Measurements from ENCODE around the gene WSB1.

WSB1 gene

DNA sequence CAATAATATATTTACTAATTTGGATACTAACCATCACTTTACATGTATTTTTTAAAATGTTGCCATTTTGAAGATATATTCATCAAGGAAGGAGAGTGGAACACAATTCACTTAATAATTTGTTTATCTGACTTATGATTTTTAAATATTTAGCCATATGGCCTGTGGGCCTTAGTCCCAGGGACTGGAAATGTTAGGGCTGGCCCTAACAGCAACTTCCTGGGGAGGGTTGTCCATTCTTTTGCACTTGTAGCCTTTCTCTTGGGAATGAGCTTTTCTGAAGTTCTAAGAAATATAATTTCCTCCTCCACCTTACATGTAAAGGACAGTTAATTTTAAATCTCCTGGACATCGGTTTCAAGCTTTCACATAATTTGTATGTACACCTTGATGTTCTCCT, 27.7 kb upstream of the WSB1 start:
- H3K9me2 ChIP-seq (replicated peaks; ENCODE audit: low read depth, low read length), result no peaks in the 10 kb centered on the region
- H3K4me2 ChIP-seq (ENCODE audit: low read depth, low read length, poor library complexity, severe bottlenecking), result no peak overlapping the region
- H3K4me1 ChIP-seq (ENCODE audit: insufficient read depth, low read length, poor library complexity, severe bottlenecking), result no peaks in the 10 kb centered on the region
- H3K27me3 ChIP-seq (ENCODE audit: insufficient read depth, low read length, poor library complexity, severe bottlenecking), result no peaks in the 10 kb centered on the region
- no peaks in the 10 kb centered on the region for H3F3A ChIP-seq (ENCODE audit: low read depth)
- no peaks in the 10 kb centered on the region for H3K9me3 ChIP-seq (ENCODE audit: insufficient read depth, low read depth, low read length)
- no peak overlapping the region for H2AFZ ChIP-seq (ENCODE audit: low read length)
- TF ChIP-seq CTCF (conservative IDR thresholded peaks at IDR 0.05; ENCODE audit: low read length), result no peak
- TF ChIP-seq EZH2phosphoT487 (IDR thresholded peaks at IDR 0.05; ENCODE audit: borderline replicate concordance), result no peak
- no peaks in the 10 kb centered on the region for H3K36me3 ChIP-seq (ENCODE audit: insufficient read depth, low read length)
- no peaks in the 10 kb centered on the region for H4K20me1 ChIP-seq (ENCODE audit: insufficient read depth, low read length, poor library complexity, severe bottlenecking)
- H3K4me3 ChIP-seq (ENCODE audit: low read length, poor library complexity, severe bottlenecking), result no peak overlapping the region
- H3K79me2 ChIP-seq (ENCODE audit: insufficient read depth, low read length), result no peaks in the 10 kb centered on the region
- H3K9ac ChIP-seq (ENCODE audit: low read depth, low read length, poor library complexity, severe bottlenecking), result no peak overlapping the region

DNA sequence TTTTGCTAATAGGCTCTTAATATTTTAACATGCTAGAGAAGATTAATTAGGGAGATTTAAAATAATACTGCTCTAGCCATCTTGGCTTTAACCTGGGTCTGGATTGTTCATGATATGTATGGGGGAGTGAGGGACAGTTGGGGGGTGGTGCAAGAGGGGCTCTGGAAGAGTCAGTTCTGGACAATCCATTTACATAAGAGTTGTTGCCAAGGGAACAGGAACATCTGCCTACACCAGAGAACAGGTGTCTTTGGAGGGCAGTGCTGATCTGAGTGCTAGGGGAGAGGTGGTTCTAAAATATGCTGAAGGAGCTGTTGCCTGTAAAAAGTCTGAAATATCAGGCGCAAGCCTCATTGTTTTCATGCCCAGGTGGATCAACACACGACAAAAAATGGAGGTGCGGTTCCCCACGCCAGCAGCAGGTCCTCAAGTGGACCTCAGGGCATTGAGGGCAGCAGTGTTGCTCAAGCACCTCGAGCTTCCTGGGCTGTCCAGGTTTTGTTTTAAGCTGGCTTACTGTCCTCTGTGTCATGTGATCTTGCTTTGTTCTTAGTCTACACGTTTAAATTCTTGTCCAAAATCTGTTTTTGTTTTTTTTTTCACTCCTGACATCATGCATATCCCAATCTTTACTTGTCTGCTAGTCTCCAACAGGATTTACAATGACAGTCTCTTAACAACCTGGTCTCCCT, 25.4 kb upstream of the WSB1 start:
- H3K9me2 ChIP-seq (replicated peaks; ENCODE audit: low read depth, low read length), result no peaks in the 10 kb centered on the region
- H3K9ac ChIP-seq (ENCODE audit: low read depth, low read length, poor library complexity, severe bottlenecking), result no peak overlapping the region
- H3K4me3 ChIP-seq (ENCODE audit: low read length, poor library complexity, severe bottlenecking), result no peak overlapping the region
- H3K79me2 ChIP-seq (ENCODE audit: insufficient read depth, low read length), result no peaks in the 10 kb centered on the region
- H3K9me3 ChIP-seq (ENCODE audit: insufficient read depth, low read depth, low read length), result no peaks in the 10 kb centered on the region
- no peaks in the 10 kb centered on the region for H3K36me3 ChIP-seq (ENCODE audit: insufficient read depth, low read length)
- H3F3A ChIP-seq (ENCODE audit: low read depth), result no peaks in the 10 kb centered on the region
- TF ChIP-seq CTCF (conservative IDR thresholded peaks at IDR 0.05; ENCODE audit: low read length) (no peak), EZH2phosphoT487 (IDR thresholded peaks at IDR 0.05; ENCODE audit: borderline replicate concordance) (no peak)
- H4K20me1 ChIP-seq (ENCODE audit: insufficient read depth, low read length, poor library complexity, severe bottlenecking), result no peaks in the 10 kb centered on the region
- H2AFZ ChIP-seq (ENCODE audit: low read length), result no peak overlapping the region
- H3K27me3 ChIP-seq (ENCODE audit: insufficient read depth, low read length, poor library complexity, severe bottlenecking), result no peaks in the 10 kb centered on the region
- no peaks in the 10 kb centered on the region for H3K4me1 ChIP-seq (ENCODE audit: insufficient read depth, low read length, poor library complexity, severe bottlenecking)
- H3K4me2 ChIP-seq (ENCODE audit: low read depth, low read length, poor library complexity, severe bottlenecking), result no peak overlapping the region

GRCh38 chr17:27269201-27269600, 24.7 kb upstream of the WSB1 start:
- no peak overlapping the region for H3K9ac ChIP-seq (ENCODE audit: low read depth, low read length, poor library complexity, severe bottlenecking)
- no peaks in the 10 kb centered on the region for H3K27me3 ChIP-seq (ENCODE audit: insufficient read depth, low read length, poor library complexity, severe bottlenecking)
- no peaks in the 10 kb centered on the region for H3F3A ChIP-seq (ENCODE audit: low read depth)
- no peaks in the 10 kb centered on the region for H3K9me3 ChIP-seq (ENCODE audit: insufficient read depth, low read depth, low read length)
- H3K4me3 ChIP-seq (ENCODE audit: low read length, poor library complexity, severe bottlenecking), result no peak overlapping the region
- no peaks in the 10 kb centered on the region for H3K79me2 ChIP-seq (ENCODE audit: insufficient read depth, low read length)
- H3K4me2 ChIP-seq (ENCODE audit: low read depth, low read length, poor library complexity, severe bottlenecking), result no peak overlapping the region
- H4K20me1 ChIP-seq (ENCODE audit: insufficient read depth, low read length, poor library complexity, severe bottlenecking), result no peaks in the 10 kb centered on the region
- no peaks in the 10 kb centered on the region for H3K36me3 ChIP-seq (ENCODE audit: insufficient read depth, low read length)
- no peaks in the 10 kb centered on the region for H3K9me2 ChIP-seq (replicated peaks; ENCODE audit: low read depth, low read length)
- TF ChIP-seq EZH2phosphoT487 (IDR thresholded peaks at IDR 0.05; ENCODE audit: borderline replicate concordance), result no peak
- H3K4me1 ChIP-seq (ENCODE audit: insufficient read depth, low read length, poor library complexity, severe bottlenecking), result no peaks in the 10 kb centered on the region
- no peak overlapping the region for H2AFZ ChIP-seq (ENCODE audit: low read length)

DNA sequence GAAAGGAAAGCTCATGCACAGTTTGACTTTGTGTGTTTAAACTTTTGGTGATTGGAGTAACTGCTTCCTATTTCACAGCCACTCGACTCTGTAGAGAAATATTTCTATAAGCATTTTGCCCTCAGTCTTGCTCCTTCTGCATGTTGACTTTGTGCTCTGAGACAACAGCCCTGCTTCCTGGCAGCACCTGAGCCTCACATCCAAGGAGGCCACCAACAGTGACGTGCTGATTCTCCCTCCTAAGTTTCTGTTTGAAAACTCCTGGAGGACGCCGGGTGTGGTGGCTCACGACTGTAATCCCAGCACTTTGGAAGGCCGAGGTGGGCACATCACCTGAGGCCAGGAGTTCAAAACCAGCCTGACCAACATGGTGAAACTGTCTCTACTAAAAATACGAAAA, 23.9 kb upstream of the WSB1 start:
- TF ChIP-seq EZH2phosphoT487 (IDR thresholded peaks at IDR 0.05; ENCODE audit: borderline replicate concordance), result no peak
- TF ChIP-seq CTCF (conservative IDR thresholded peaks at IDR 0.05; ENCODE audit: low read length), result no peak

More for the DNA sequence above, 23.9 kb upstream of the WSB1 start:
- Histone ChIP-seq H3K4me2 (ENCODE audit: low read depth, low read length, poor library complexity, severe bottlenecking) (no peak overlapping the region), H3K9me2 (replicated peaks; ENCODE audit: low read depth, low read length) (no peaks in the 10 kb centered on the region), H3K9ac (ENCODE audit: low read depth, low read length, poor library complexity, severe bottlenecking) (no peak overlapping the region), H2AFZ (ENCODE audit: low read length) (no peak overlapping the region), H3K79me2 (ENCODE audit: insufficient read depth, low read length) (no peaks in the 10 kb centered on the region), H3K4me1 (ENCODE audit: insufficient read depth, low read length, poor library complexity, severe bottlenecking) (no peaks in the 10 kb centered on the region), H3K9me3 (ENCODE audit: insufficient read depth, low read depth, low read length) (no peaks in the 10 kb centered on the region), H3K27me3 (ENCODE audit: insufficient read depth, low read length, poor library complexity, severe bottlenecking) (no peaks in the 10 kb centered on the region), H3K4me3 (ENCODE audit: low read length, poor library complexity, severe bottlenecking) (no peak overlapping the region), H3K36me3 (ENCODE audit: insufficient read depth, low read length) (no peaks in the 10 kb centered on the region), H3F3A (ENCODE audit: low read depth) (no peaks in the 10 kb centered on the region), H4K20me1 (ENCODE audit: insufficient read depth, low read length, poor library complexity, severe bottlenecking) (no peaks in the 10 kb centered on the region)
